Mucosa of descending colon (tissue), 3 donors: Measurements from ENCODE around the gene ZFP36L2. TPM values are rescaled to one million over a fixed set of nuclear protein-coding genes. Genes with fewer than 3 reads are reported as not detected.

ENCODE experiments used
- ATAC-seq: fragments of 200-7000 bp; cut with Tn5 transposase; one replicate; pipeline ENCODE4 v1.9.1; 2020; ENCODE audit warnings: mild to moderate bottlenecking, moderate library complexity
- DNase-seq, 3 donors: peaks; one replicate each; pipeline ENCODE4 v3.0.0-alpha.2; 2020
- H3K36me3 ChIP-seq: fragments of 200-600 bp; one replicate; pipeline ENCODE4 v1.8.0; 2021; ENCODE audit warnings: low read depth, mild to moderate bottlenecking
- H3K4me1 ChIP-seq: fragments of 200-600 bp; one replicate; pipeline ENCODE4 v1.8.0; 2021; ENCODE audit warnings: low read depth, mild to moderate bottlenecking
- H3K4me3 ChIP-seq: fragments of 200-600 bp; one replicate; pipeline ENCODE4 v1.8.0; 2021; ENCODE audit warnings: mild to moderate bottlenecking
- H3K9me3 ChIP-seq: fragments of 200-600 bp; one replicate; pipeline ENCODE4 v1.8.0; 2021; ENCODE audit warnings: mild to moderate bottlenecking
- intact Hi-C, 2 donors: fragments of 100-400 bp; cut with DNase I in 1 of 2; cut with micrococcal nuclease in 1 of 2; formaldehyde crosslinking; loops; one replicate each; pipeline versions ENCODE4 v1.11.0 to v1.11.1; 2022; cut with DNase I, micrococcal nuclease
- total RNA-seq, 3 donors: library from RNA; stranded (reverse); fragmentation: NEBNext Ultra II Directional in 2 of 3; extraction: Animal tissue kit (Norgen Biotek cat#: 25700) in 2 of 3; gene quantifications; one replicate each; pipeline versions ENCODE4 v1.2.1 to v1.2.4, GENCODE V29; 2021 to 2023
- TF ChIP-seq, protein P1 (sequence below): fragments of 200-600 bp; IDR thresholded peaks from one replicate; pipeline ENCODE4 v1.8.0; 2022; ENCODE audit warnings: antibody characterized with exemption, mild to moderate bottlenecking
- donor health status: DM: no; HTN: no; CAD: no; lungs with moderate emphysema.
- donor health status: DM: no; HTN: no; CAD: no.
- donor health status: DM: no; HTN: yes; CAD: no.

Gene ZFP36L2
- total RNA-seq, 3 donors from 2014 or later: 160 to 198 (median 169) TPM

DNA sequence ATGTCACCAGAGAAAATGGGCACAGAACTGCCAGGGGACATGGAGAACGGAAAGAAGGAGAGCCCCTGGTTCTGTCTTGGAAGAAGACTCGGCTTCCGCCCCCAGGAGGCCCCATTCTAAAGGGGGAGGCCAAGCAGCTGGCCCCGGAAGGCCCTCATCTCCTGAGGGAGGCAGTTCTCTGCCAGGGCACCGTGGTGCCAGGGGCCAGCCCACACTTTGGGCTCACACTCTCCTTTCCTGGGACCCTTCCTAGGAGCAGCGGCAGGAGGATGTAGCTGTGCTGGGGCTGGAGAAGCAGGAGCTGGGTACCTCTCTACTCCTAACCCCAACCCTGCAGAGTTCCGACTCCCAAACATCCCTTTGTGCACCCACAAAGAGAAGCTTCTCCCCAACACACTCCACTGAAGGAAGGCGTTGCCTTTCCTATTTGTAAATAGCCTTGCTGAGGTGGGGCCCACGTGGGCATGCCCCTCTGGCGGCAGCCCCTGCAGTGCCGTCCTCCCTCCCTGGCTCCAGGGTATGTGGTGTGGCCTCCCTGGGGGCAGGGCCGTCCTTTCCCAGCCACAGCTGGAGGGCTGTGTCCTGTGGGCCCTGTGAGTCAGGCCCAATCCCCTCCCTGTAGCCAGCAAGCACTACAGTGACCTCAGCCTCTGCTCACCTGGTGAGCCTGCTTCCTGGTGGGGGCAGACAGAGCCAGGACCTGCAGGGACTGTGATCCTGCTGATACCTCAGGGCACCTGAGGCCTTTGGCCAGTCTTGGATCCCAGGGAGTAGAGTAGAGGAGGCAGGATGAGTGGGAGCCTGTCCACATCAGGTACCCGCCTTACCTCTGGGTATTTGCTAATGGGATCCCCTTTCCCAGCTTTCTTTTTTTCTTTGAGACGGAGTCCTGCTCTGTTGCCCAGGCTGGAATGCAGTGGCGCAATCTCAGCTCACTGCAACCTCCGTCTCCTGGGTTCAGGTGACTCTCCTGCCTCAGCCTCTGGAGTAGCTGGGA lies 26.6 kb downstream of the ZFP36L2 start:
- Histone ChIP-seq H3K4me3 (no peak overlapping the region), H3K4me1 (peaks cover 9% of the 10 kb centered on the region), H3K36me3 (no peaks in the 10 kb centered on the region), H3K9me3 (no peaks in the 10 kb centered on the region)
- TF ChIP-seq, protein P1, sequence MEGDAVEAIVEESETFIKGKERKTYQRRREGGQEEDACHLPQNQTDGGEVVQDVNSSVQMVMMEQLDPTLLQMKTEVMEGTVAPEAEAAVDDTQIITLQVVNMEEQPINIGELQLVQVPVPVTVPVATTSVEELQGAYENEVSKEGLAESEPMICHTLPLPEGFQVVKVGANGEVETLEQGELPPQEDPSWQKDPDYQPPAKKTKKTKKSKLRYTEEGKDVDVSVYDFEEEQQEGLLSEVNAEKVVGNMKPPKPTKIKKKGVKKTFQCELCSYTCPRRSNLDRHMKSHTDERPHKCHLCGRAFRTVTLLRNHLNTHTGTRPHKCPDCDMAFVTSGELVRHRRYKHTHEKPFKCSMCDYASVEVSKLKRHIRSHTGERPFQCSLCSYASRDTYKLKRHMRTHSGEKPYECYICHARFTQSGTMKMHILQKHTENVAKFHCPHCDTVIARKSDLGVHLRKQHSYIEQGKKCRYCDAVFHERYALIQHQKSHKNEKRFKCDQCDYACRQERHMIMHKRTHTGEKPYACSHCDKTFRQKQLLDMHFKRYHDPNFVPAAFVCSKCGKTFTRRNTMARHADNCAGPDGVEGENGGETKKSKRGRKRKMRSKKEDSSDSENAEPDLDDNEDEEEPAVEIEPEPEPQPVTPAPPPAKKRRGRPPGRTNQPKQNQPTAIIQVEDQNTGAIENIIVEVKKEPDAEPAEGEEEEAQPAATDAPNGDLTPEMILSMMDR: no peak
- intact Hi-C loops: no loop called here
- DNase-seq: peak in 1 of 3 donors; percentile 47
- ATAC-seq: peak; percentile 77

DNA sequence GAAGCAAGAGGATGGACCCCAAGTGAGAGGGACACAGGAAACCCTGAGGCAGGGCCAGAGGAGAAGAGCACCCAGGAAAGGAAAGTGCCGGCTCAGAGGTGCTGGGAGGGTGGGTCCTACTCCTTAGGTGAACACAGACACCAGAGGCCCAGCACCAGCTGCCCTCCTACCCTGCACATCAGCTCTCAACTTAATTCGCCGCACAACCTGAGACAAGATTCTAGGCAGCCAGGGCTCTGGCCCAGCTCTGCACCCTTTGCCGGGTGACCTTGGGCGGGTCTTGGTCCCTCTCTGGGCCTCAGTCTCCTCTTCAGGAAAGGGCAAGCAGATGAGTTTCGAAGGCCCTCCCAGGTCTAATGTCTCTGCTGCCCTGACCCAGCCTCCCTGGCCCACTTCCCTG lies 28.1 kb downstream of the ZFP36L2 start:
- H3K4me1 ChIP-seq: peaks cover 22% of the 10 kb centered on the region

DNA sequence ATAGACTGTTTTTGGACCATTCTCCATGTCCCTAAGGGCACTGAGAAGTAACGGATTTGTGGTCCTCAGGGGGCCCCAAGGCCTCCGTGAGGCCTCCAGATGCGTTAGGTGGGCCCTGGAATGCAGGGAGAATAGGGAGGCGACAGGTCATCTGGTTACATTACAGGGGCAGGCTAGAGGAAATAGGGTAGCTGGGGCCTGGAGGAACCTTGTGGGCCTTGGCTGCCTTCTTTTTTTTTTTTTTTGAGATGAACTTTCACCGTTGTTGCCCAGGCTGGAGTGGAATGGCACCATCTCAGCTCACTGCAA lies 28.9 kb downstream of the ZFP36L2 start:
- intact Hi-C loops: no loop called here
- no peaks in the 10 kb centered on the region for H3K36me3 ChIP-seq
- no peak overlapping the region for H3K4me3 ChIP-seq
- no peaks in the 10 kb centered on the region for H3K9me3 ChIP-seq
- DNase-seq: no peak
- TF ChIP-seq, protein P1: no peak
- no peak for ATAC-seq
- peaks cover 30% of the 10 kb centered on the region for H3K4me1 ChIP-seq

More for the DNA sequence above, 28.1 kb downstream of the ZFP36L2 start:
- DNase-seq (no peak), ATAC-seq (no peak)
- H3K4me3 ChIP-seq: no peak overlapping the region
- TF ChIP-seq, protein P1: no peak
- intact Hi-C loops: no loop called here
- no peaks in the 10 kb centered on the region for H3K9me3 ChIP-seq
- H3K36me3 ChIP-seq: no peaks in the 10 kb centered on the region

DNA sequence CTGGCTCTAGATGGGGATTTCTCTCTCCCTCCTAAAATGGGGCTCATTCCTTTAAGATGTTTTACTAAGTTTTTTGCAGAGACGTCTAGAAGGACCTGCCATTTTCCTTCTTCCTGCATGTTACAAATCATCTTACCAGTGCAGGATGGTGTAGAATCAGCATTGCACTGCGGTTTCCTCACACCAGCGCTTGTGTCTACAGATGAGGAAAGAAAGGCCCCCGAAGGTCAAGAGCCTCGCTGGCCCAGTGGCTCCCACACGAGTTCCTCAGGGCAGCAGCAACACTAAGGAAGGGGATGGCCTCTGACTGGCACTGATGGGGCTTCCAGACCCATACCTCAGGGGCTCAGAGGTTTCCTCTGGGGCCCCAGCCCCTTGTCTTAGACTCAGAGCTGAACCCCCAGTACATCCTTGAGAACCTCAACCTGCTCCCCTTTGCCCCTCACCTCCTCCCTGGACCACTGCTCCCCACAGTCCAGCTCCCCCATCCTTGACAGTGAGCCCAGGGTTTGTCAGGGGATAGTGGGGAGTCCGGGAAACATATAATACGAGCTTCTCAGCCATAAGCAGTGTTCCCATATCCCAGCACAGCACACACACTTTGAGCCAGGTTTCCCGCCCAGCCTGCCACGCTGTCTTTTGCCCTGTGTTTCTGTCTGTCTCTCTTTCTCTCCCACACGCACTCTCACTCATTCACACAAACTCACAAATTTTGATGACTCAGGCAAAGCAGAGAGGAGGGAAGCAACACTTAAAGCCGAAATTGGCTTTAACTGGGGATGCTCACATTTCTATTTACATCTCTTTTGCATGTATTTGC lies 29.4 kb downstream of the ZFP36L2 start:
- no peaks in the 10 kb centered on the region for H3K36me3 ChIP-seq
- peaks cover 35% of the 10 kb centered on the region for H3K4me1 ChIP-seq
- no peak for DNase-seq
- ATAC-seq: no peak
- H3K9me3 ChIP-seq: no peaks in the 10 kb centered on the region
- TF ChIP-seq, protein P1: no peak
- H3K4me3 ChIP-seq: no peak overlapping the region
- intact Hi-C loops: no loop called here

DNA sequence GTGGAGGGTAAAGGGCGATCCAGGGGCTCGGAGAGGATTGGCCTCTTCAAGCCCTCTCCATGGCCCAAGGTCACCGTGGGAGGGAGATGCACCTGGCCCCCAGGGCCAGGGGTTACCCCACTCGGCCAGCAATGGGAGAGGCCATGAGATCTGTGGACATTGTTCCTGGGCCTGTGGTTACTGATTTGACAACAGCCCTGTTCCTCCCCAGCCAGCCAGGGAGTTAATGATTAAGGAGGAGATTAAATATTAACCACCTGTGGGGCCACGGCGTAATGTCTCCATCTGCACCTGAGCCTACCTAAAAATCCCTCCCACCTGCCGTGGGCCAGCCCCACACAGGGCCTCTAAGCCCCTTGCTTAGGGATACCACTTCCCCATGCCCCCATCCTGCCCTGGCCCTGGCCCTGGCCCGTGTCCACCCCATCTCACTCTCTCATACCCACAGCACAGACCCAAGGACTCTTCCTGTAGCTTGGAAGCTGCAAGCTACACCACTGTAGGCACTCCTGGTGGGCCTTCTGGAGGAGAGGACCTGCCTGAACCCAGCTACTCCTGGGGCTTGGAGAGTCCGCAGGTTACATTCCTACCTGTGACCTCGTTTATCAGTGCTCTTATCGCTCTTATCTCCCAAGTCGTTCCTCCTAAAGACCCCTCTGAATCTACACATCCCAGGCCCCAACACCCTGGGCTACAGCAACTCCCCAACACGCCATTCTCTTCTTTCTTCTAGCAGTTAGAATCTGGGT lies 32.1 kb downstream of the ZFP36L2 start:
- TF ChIP-seq, protein P1: no peak
- intact Hi-C loops: no loop called here
- Histone ChIP-seq H3K36me3 (no peaks in the 10 kb centered on the region), H3K4me1 (peaks cover 51% of the 10 kb centered on the region), H3K4me3 (no peak overlapping the region), H3K9me3 (no peaks in the 10 kb centered on the region)
- DNase-seq (peak; percentile 81 to 83 (median 82)), ATAC-seq (peak; percentile 82)
